Natural killer cell (primary cell): ENCODE data around the gene ANGPTL8. TPM values are rescaled to one million over a fixed set of nuclear protein-coding genes. Genes with fewer than 3 reads are reported as not detected.

Experiments
- ATAC-seq, 3 donors: fragments of 150-1000 bp in 2 of 3; fragments of 200-7000 bp in 1 of 3; cut with Tn5 transposase; 1 replicate in 1 of 3; 2 replicates in 2 of 3; pipeline ENCODE4 v1.10.0; 2021; ENCODE audit warnings: mild to moderate bottlenecking in 2 of 3, moderate library complexity in 2 of 3
- DNase-seq, 2 donors: peaks; one replicate each; pipeline versions ENCODE4 v3.0.0 to v3.0.0-alpha.2; 2013 to 2021; ENCODE audit warnings: mixed read lengths in 1 of 2
- H3K27ac ChIP-seq: one replicate; pipeline ENCODE4 v1.5.1; 2013; ENCODE audit warnings: mild to moderate bottlenecking, low read length
- H3K27me3 ChIP-seq: one replicate; pipeline ENCODE4 v1.6.1; 2013; ENCODE audit warnings: low read length; ENCODE audit not compliant: control insufficient read depth, insufficient read depth
- H3K36me3 ChIP-seq: one replicate; pipeline ENCODE4 v1.6.1; 2013; ENCODE audit warnings: low read length; ENCODE audit not compliant: control insufficient read depth, insufficient read depth
- H3K4me1 ChIP-seq: one replicate; pipeline ENCODE4 v1.6.1; 2013; ENCODE audit warnings: low read length; ENCODE audit not compliant: control insufficient read depth, insufficient read depth
- H3K4me3 ChIP-seq: one replicate; pipeline ENCODE4 v1.5.1; 2013; ENCODE audit warnings: low read length
- H3K9me3 ChIP-seq: one replicate; pipeline ENCODE4 v1.6.1; 2013; ENCODE audit warnings: low read length; ENCODE audit not compliant: control insufficient read depth, insufficient read depth
- H3K27ac Mint-ChIP-seq, 2 donors: one replicate each; pipeline ENCODE4 v1.8.0; 2022; ENCODE audit warnings: mild to moderate bottlenecking in 2 of 2, mixed read lengths in 2 of 2, moderate library complexity in 1 of 2
- H3K27me3 Mint-ChIP-seq, 2 donors: one replicate each; pipeline ENCODE4 v1.8.0; 2022; ENCODE audit warnings: low read depth in 2 of 2, mixed read lengths in 2 of 2
- H3K36me3 Mint-ChIP-seq: one replicate; pipeline ENCODE4 v1.8.0; 2022; ENCODE audit warnings: mixed read lengths
- H3K4me1 Mint-ChIP-seq, 2 donors: one replicate each; pipeline ENCODE4 v1.8.0; 2022; ENCODE audit warnings: mixed read lengths in 2 of 2
- H3K4me3 Mint-ChIP-seq: one replicate; pipeline ENCODE4 v1.8.0; 2022; ENCODE audit warnings: mild to moderate bottlenecking, moderate library complexity, mixed read lengths
- H3K9me3 Mint-ChIP-seq, 2 donors: one replicate each; pipeline ENCODE4 v1.8.0; 2022; ENCODE audit warnings: mixed read lengths in 2 of 2
- WGBS: methylation state at CpG from one replicate; pipeline ENCODE4 v1.1.7; 2013; ENCODE audit warnings: missing lambda C conversion rate; ENCODE audit not compliant: insufficient coverage; 5-methylcytosine and 5-hydroxymethylcytosine counted together
- intact Hi-C: fragments of 100-400 bp; cut with micrococcal nuclease; formaldehyde crosslinking; loops from one replicate; pipeline ENCODE4 v1.14.2; 2022
- total RNA-seq, 4 donors: library from RNA; stranded (reverse); fragments of 120-200 nt in 1 of 4; gene quantifications; one replicate each; pipeline versions ENCODE4 v1.2.3 to v1.2.4, GENCODE V29; 2013 to 2022
- TF ChIP-seq, protein P1 (sequence below): fragments of 200-600 bp; IDR thresholded peaks from one replicate; pipeline ENCODE4 v1.8.0; 2022; ENCODE audit warnings: antibody characterized with exemption

ANGPTL8 gene
- total RNA-seq, 3 donors from 2014 or later (not counting 1 experiment from before 2014, with no cell fraction given) = not detected

DNA sequence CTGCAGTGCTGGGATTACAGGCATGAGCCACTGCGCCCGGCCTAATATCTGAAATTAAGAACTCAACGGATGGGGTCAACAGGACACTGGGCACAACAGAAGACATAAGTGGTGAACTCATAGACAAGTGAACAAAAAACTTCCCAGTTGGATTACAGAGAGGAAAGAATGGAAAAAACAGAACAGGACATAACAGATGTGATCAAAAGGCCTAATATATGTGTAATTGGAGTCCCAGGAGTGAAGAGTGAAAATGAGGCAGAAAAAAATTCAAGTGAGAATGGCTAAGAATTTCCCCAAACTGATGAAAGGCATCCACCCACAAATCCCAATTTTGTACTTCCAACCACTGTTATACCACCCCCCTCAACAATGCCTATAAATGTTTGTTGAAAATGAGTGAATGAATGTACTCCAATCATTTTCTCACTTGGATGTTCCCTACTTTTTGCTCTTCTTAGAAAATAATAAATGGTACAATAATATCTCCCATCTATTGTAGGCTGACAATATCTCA, 18.3 kb upstream of the ANGPTL8 start:
- DNase-seq (no peak), ATAC-seq (no peak)
- Histone ChIP-seq H3K4me3 (no peak overlapping the region), H3K4me1 (no peaks in the 10 kb centered on the region), H3K27me3 (no peaks in the 10 kb centered on the region), H3K9me3 (peaks cover 3% of the 10 kb centered on the region), H3K36me3 (no peaks in the 10 kb centered on the region), H3K27ac (no peak overlapping the region)
- H3K9me3 Mint-ChIP-seq = peaks cover 2 to 3% of the 10 kb centered on the region in 2 donors
- 97% methylated on average over 3 of the region's 3 CpGs for WGBS
- intact Hi-C loops = no loop called here
- H3K36me3 Mint-ChIP-seq = peaks cover 5% of the 10 kb centered on the region
- no peaks in the 10 kb centered on the region for H3K27me3 Mint-ChIP-seq
- H3K4me3 Mint-ChIP-seq = no peak overlapping the region
- peaks cover 0 to 4% of the 10 kb centered on the region in 2 donors for H3K4me1 Mint-ChIP-seq
- H3K27ac Mint-ChIP-seq = no peak overlapping the region
- TF ChIP-seq, protein P1, sequence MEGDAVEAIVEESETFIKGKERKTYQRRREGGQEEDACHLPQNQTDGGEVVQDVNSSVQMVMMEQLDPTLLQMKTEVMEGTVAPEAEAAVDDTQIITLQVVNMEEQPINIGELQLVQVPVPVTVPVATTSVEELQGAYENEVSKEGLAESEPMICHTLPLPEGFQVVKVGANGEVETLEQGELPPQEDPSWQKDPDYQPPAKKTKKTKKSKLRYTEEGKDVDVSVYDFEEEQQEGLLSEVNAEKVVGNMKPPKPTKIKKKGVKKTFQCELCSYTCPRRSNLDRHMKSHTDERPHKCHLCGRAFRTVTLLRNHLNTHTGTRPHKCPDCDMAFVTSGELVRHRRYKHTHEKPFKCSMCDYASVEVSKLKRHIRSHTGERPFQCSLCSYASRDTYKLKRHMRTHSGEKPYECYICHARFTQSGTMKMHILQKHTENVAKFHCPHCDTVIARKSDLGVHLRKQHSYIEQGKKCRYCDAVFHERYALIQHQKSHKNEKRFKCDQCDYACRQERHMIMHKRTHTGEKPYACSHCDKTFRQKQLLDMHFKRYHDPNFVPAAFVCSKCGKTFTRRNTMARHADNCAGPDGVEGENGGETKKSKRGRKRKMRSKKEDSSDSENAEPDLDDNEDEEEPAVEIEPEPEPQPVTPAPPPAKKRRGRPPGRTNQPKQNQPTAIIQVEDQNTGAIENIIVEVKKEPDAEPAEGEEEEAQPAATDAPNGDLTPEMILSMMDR = no peak

DNA sequence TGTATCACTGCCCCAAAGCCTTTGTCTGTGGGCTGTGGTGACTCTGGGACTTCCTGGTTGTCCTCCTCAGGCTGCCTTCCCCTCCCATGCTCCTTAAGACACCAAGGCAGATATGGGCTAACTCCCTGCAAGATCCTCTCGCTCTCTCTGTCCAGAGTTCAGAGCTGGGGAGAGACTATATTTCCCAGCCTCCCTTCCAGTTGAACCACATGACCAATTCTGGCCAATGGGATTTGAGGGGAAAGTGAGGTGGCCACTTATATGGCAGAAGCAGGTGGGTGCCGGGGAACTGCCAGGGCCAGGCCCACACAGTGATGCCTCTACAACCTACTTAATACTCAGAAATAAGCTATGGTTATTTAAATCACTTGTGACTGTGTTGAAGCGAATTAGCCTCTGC, 16.2 kb upstream of the ANGPTL8 start:
- no peaks in the 10 kb centered on the region for H3K27me3 Mint-ChIP-seq
- H3K9me3 Mint-ChIP-seq = peaks cover 2 to 3% of the 10 kb centered on the region in 2 donors
- DNase-seq = no peak
- no peak for ATAC-seq
- 100% methylated on average over 2 of the region's 3 CpGs for WGBS
- Histone ChIP-seq H3K27ac (no peak overlapping the region), H3K27me3 (no peaks in the 10 kb centered on the region), H3K4me3 (no peak overlapping the region), H3K4me1 (no peaks in the 10 kb centered on the region), H3K36me3 (no peaks in the 10 kb centered on the region), H3K9me3 (peaks cover 3% of the 10 kb centered on the region)
- H3K4me3 Mint-ChIP-seq = no peak overlapping the region
- TF ChIP-seq, protein P1 = no peak
- H3K4me1 Mint-ChIP-seq = peaks cover 0 to 4% of the 10 kb centered on the region in 2 donors
- peaks cover 5% of the 10 kb centered on the region for H3K36me3 Mint-ChIP-seq
- intact Hi-C loops = no loop called here
- H3K27ac Mint-ChIP-seq = no peak overlapping the region

DNA sequence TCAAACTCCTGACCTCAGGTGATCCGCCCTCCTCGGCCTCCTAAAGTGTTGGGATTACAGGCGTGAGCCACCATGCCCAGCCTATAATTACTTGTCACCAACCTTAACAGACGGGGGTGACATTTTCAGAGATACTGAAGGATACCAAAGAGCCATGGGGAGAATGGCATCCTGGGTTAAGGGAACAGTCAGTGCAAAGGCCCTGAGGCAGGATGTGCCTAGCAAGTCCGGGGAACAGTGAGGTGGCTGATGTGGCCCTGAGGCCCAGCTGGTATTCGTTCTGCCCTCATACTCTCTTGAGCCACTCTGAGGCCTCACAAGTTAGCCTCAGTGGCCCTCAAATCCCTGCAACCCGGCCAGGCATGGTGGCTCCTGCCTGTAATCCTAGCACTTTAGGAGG, 15.0 kb upstream of the ANGPTL8 start:
- peaks cover 2 to 3% of the 10 kb centered on the region in 2 donors for H3K9me3 Mint-ChIP-seq
- intact Hi-C loops = no loop called here
- 84% methylated on average over 7 of the region's 7 CpGs for WGBS
- ATAC-seq (no peak), DNase-seq (no peak)
- no peak overlapping the region for H3K27ac Mint-ChIP-seq
- Histone ChIP-seq H3K27ac (no peak overlapping the region), H3K36me3 (no peaks in the 10 kb centered on the region), H3K4me3 (no peak overlapping the region), H3K27me3 (no peaks in the 10 kb centered on the region), H3K4me1 (no peaks in the 10 kb centered on the region), H3K9me3 (peaks cover 3% of the 10 kb centered on the region)
- no peaks in the 10 kb centered on the region for H3K27me3 Mint-ChIP-seq
- TF ChIP-seq, protein P1 = no peak
- no peak overlapping the region for H3K4me3 Mint-ChIP-seq
- H3K36me3 Mint-ChIP-seq = peaks cover 5% of the 10 kb centered on the region
- peaks cover 0 to 4% of the 10 kb centered on the region in 2 donors for H3K4me1 Mint-ChIP-seq

DNA sequence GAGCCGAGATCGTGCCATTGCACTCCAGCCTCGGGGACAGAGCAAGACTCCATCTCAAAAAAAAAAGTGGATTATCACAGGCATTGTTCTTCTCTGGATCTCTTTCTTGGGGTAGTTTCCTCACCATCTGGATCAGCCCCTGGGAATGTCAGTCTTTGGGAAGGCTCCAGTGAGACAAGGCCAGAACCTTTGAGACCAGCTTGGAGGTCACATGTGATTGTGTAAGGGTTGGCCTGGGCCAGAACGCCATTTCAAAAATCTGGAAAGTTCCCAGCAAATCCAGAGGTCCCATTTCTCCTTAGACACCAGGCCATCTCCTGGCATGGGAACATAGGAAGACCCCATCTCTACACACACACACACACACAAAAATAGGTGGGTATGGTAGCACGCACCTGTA, 14.2 kb upstream of the ANGPTL8 start:
- Histone ChIP-seq H3K27ac (no peak overlapping the region), H3K4me3 (no peak overlapping the region), H3K4me1 (no peaks in the 10 kb centered on the region), H3K9me3 (peaks cover 3% of the 10 kb centered on the region), H3K36me3 (no peaks in the 10 kb centered on the region), H3K27me3 (no peaks in the 10 kb centered on the region)
- ATAC-seq (no peak), DNase-seq (no peak)
- H3K4me1 Mint-ChIP-seq = peaks cover 0 to 4% of the 10 kb centered on the region in 2 donors
- H3K4me3 Mint-ChIP-seq = no peak overlapping the region
- no peak overlapping the region for H3K27ac Mint-ChIP-seq
- TF ChIP-seq, protein P1 = no peak
- peaks cover 2 to 3% of the 10 kb centered on the region in 2 donors for H3K9me3 Mint-ChIP-seq
- peaks cover 4% of the 10 kb centered on the region for H3K36me3 Mint-ChIP-seq
- WGBS = 95% methylated on average over 3 of the region's 5 CpGs
- intact Hi-C loops = no loop called here
- no peaks in the 10 kb centered on the region for H3K27me3 Mint-ChIP-seq
